Measurements from ENCODE around the gene RNU6-8.

The RNU6-8 gene

GRCh38 chr14:32200368-32201192 is 2.5 kb downstream of the RNU6-8 start:
- Mint-ChIP-seq H3K4me3 (peak overlapping the region; percentile 82), H3K4me1 (peaks cover 39% of the 10 kb centered on the region), H3K9me3 (no peaks in the 10 kb centered on the region), H3K36me3 (no peaks in the 10 kb centered on the region), H3K27me3 (peaks cover 8% of the 10 kb centered on the region), H3K27ac (peak overlapping the region; percentile 89)
- CTCF ChIA-PET, result interaction anchor here (0.6 kb wide), 2 partner anchors 178 to 616 kb away, joined by 3 read pairs; no protein-coding TSS in a partner anchor
- DNase-seq, result no peak

- CTCF ChIA-PET, result interaction anchor here (1.4 kb wide), 2 partner anchors 54 to 741 kb away, joined by 3 to 4 read pairs; partner anchors contain the start of gene DTD2
- DNase-seq, result no peak
- no peaks in the 10 kb centered on the region for H3K9me3 Mint-ChIP-seq
- H3K27me3 Mint-ChIP-seq, result peaks cover 4% of the 10 kb centered on the region
- H3K4me1 Mint-ChIP-seq, result peaks cover 26% of the 10 kb centered on the region
- no peaks in the 10 kb centered on the region for H3K36me3 Mint-ChIP-seq
- H3K4me3 Mint-ChIP-seq, result no peak overlapping the region
- no peak overlapping the region for H3K27ac Mint-ChIP-seq
Observed at GRCh38 chr14:32197919-32198318, 5.2 kb downstream of the RNU6-8 start.

- CTCF ChIA-PET, result no interaction called here
- DNase-seq, result no peak
- no peaks in the 10 kb centered on the region for H3K36me3 Mint-ChIP-seq
- H3K27ac Mint-ChIP-seq, result no peak overlapping the region
- peaks cover 4% of the 10 kb centered on the region for H3K27me3 Mint-ChIP-seq
- no peaks in the 10 kb centered on the region for H3K9me3 Mint-ChIP-seq
- no peak overlapping the region for H3K4me3 Mint-ChIP-seq
- H3K4me1 Mint-ChIP-seq, result peaks cover 7% of the 10 kb centered on the region
Observed at GRCh38 chr14:32195636-32196035, 7.4 kb downstream of the RNU6-8 start.

- Mint-ChIP-seq H3K9me3 (no peaks in the 10 kb centered on the region), H3K4me3 (no peak overlapping the region), H3K36me3 (no peaks in the 10 kb centered on the region), H3K27me3 (peaks cover 4% of the 10 kb centered on the region), H3K4me1 (peaks cover 2% of the 10 kb centered on the region), H3K27ac (no peak overlapping the region)
- CTCF ChIA-PET, result no interaction called here
- DNase-seq, result no peak
Observed at GRCh38 chr14:32193532-32193931, 9.5 kb downstream of the RNU6-8 start.

- Mint-ChIP-seq H3K4me3 (no peak overlapping the region), H3K4me1 (no peaks in the 10 kb centered on the region), H3K27ac (no peak overlapping the region), H3K36me3 (no peaks in the 10 kb centered on the region), H3K9me3 (no peaks in the 10 kb centered on the region), H3K27me3 (peaks cover 4% of the 10 kb centered on the region)
- CTCF ChIA-PET, result no interaction called here
- DNase-seq, result no peak
Observed at GRCh38 chr14:32192712-32193373, 10.2 kb downstream of the RNU6-8 start.

GRCh38 chr14:32190673-32191072 is 12.4 kb downstream of the RNU6-8 start:
- Mint-ChIP-seq H3K9me3 (peaks cover 3% of the 10 kb centered on the region), H3K4me1 (peaks cover 8% of the 10 kb centered on the region), H3K36me3 (peaks cover 1% of the 10 kb centered on the region), H3K4me3 (no peak overlapping the region), H3K27me3 (no peaks in the 10 kb centered on the region), H3K27ac (no peak overlapping the region)
- CTCF ChIA-PET, result interaction anchor here (0.7 kb wide), 1 partner anchor 31 kb away, joined by 3 read pairs; no protein-coding TSS in a partner anchor
- no peak for DNase-seq

- no peak overlapping the region for H3K27ac Mint-ChIP-seq
- CTCF ChIA-PET, result no interaction called here
- H3K36me3 Mint-ChIP-seq, result peaks cover 1% of the 10 kb centered on the region
- H3K4me3 Mint-ChIP-seq, result no peak overlapping the region
- peaks cover 8% of the 10 kb centered on the region for H3K4me1 Mint-ChIP-seq
- no peaks in the 10 kb centered on the region for H3K27me3 Mint-ChIP-seq
- peaks cover 8% of the 10 kb centered on the region for H3K9me3 Mint-ChIP-seq
- DNase-seq, result no peak
Observed at GRCh38 chr14:32189811-32190210, 13.3 kb downstream of the RNU6-8 start.

- CTCF ChIA-PET, result no interaction called here
- H3K9me3 Mint-ChIP-seq, result peaks cover 15% of the 10 kb centered on the region
- H3K27me3 Mint-ChIP-seq, result no peaks in the 10 kb centered on the region
- H3K4me3 Mint-ChIP-seq, result no peak overlapping the region
- H3K4me1 Mint-ChIP-seq, result peaks cover 8% of the 10 kb centered on the region
- no peak for DNase-seq
- H3K27ac Mint-ChIP-seq, result no peak overlapping the region
- peaks cover 1% of the 10 kb centered on the region for H3K36me3 Mint-ChIP-seq
Observed at GRCh38 chr14:32186248-32186647, 16.8 kb downstream of the RNU6-8 start.

- Mint-ChIP-seq H3K4me3 (no peak overlapping the region), H3K36me3 (peaks cover 1% of the 10 kb centered on the region), H3K27ac (no peak overlapping the region), H3K27me3 (no peaks in the 10 kb centered on the region), H3K4me1 (peaks cover 8% of the 10 kb centered on the region), H3K9me3 (peaks cover 15% of the 10 kb centered on the region)
- CTCF ChIA-PET, result no interaction called here
- DNase-seq, result no peak
Observed at GRCh38 chr14:32185097-32185496, 18.0 kb downstream of the RNU6-8 start.

GRCh38 chr14:32183151-32184058 is 19.7 kb downstream of the RNU6-8 start:
- Mint-ChIP-seq H3K4me1 (peaks cover 8% of the 10 kb centered on the region), H3K4me3 (no peak overlapping the region), H3K36me3 (peaks cover 1% of the 10 kb centered on the region), H3K27me3 (no peaks in the 10 kb centered on the region), H3K27ac (no peak overlapping the region), H3K9me3 (peaks cover 19% of the 10 kb centered on the region)
- no peak for DNase-seq
- CTCF ChIA-PET, result interaction anchor here (0.6 to 0.9 kb wide), 2 partner anchors 32 to 376 kb away, joined by 3 read pairs; no protein-coding TSS in a partner anchor

GRCh38 chr14:32171469-32171868 is 31.6 kb downstream of the RNU6-8 start:
- Mint-ChIP-seq H3K36me3 (no peaks in the 10 kb centered on the region), H3K9me3 (no peaks in the 10 kb centered on the region), H3K27ac (no peak overlapping the region), H3K4me1 (no peaks in the 10 kb centered on the region), H3K27me3 (no peaks in the 10 kb centered on the region), H3K4me3 (no peak overlapping the region)
- no peak for DNase-seq
- CTCF ChIA-PET, result no interaction called here

- CTCF ChIA-PET, result interaction anchor here (0.9 kb wide), 1 partner anchor 12 kb away, joined by 3 read pairs; no protein-coding TSS in a partner anchor
- Mint-ChIP-seq H3K9me3 (no peaks in the 10 kb centered on the region), H3K36me3 (no peaks in the 10 kb centered on the region), H3K4me1 (no peaks in the 10 kb centered on the region), H3K27me3 (no peaks in the 10 kb centered on the region), H3K4me3 (no peak overlapping the region), H3K27ac (no peak overlapping the region)
- no peak for DNase-seq
Observed at GRCh38 chr14:32169191-32169590, 33.9 kb downstream of the RNU6-8 start.

- Mint-ChIP-seq H3K4me1 (no peaks in the 10 kb centered on the region), H3K27me3 (no peaks in the 10 kb centered on the region), H3K36me3 (no peaks in the 10 kb centered on the region), H3K9me3 (no peaks in the 10 kb centered on the region), H3K4me3 (no peak overlapping the region), H3K27ac (no peak overlapping the region)
- no peak for DNase-seq
- CTCF ChIA-PET, result no interaction called here
Observed at GRCh38 chr14:32167907-32168306, 35.2 kb downstream of the RNU6-8 start.

- CTCF ChIA-PET, result no interaction called here
- no peaks in the 10 kb centered on the region for H3K9me3 Mint-ChIP-seq
- no peaks in the 10 kb centered on the region for H3K36me3 Mint-ChIP-seq
- no peaks in the 10 kb centered on the region for H3K27me3 Mint-ChIP-seq
- H3K4me3 Mint-ChIP-seq, result no peak overlapping the region
- H3K27ac Mint-ChIP-seq, result no peak overlapping the region
- H3K4me1 Mint-ChIP-seq, result no peaks in the 10 kb centered on the region
- no peak for DNase-seq
Observed at GRCh38 chr14:32166924-32167323, 36.1 kb downstream of the RNU6-8 start.
